Stimulated activated CD8-positive, alpha-beta memory T cell treated with anti-CD3 and anti-CD28 coated beads, Interleukin-12 subunit alpha, Interleukin-12 subunit beta, amount 100 ng/mL, for 24 hours (primary cell): ENCODE measurements around the gene KEAP1.
A peak's percentile ranks its signal among the peaks of the same experiment; 100 is the strongest.

Experiments used
- DNase-seq: peaks from one replicate; pipeline ENCODE4 v3.0.0-alpha.2; 2020; ENCODE audit errors: extremely low read depth

KEAP1 gene

DNA sequence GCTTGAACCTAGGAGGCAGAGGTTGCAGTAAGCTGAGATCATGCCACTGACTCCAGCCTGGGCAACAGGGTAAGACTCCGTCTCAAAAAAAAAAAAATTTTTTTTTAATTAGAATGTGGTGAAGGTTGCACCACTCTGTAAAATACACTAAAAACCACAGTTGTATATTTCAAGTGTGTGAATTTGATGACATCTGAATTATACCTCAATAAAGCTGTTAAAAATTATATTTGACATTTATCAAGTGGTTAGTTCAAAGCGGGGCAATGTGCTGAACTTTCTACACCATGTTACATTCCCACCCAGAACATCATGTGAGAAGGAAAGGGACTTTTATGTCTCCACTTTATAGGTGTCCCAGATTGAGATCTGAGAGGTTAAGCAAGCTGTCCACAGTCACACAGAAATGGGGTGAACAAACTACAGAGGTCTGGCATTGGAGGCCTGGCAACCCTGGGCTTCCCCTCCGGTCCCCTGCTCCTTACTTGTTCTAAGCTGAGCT, 20.0 kb upstream of the KEAP1 start:
- DNase-seq, result no peak

DNA sequence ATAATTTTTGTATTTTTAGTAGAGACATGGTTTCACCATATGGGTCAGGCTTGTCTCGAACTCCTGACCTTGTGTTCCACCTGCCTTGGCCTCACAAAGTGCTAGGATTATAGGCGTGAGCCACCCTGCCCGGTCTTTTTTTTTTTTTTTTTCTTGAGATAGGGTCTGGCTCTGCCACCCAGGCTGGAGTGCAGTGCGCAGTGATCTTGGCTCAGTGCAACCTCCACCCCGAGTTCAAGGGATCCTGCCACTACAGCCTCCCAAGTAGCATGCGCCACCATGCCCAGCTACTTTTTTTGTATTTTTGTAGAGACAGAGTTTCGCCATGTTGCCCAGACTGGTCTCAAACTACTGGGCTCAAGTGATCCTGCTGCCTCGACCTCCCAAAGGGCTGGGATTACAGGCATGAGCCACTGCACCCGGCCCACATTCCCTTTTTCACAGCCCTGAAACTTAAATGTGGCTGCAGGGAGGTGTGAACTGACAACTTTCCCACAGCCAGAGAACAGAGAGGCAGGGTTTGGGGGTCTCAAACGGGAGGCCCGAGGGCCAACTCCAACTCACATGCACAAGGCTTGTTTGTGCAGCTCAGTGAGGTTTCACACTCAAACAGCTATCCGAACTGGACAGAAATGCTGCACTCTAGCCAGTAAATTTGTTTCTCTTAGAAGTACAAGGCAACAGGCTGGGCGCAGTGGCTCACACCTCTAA, 18.5 kb upstream of the KEAP1 start:
- DNase-seq, result no peak

DNA sequence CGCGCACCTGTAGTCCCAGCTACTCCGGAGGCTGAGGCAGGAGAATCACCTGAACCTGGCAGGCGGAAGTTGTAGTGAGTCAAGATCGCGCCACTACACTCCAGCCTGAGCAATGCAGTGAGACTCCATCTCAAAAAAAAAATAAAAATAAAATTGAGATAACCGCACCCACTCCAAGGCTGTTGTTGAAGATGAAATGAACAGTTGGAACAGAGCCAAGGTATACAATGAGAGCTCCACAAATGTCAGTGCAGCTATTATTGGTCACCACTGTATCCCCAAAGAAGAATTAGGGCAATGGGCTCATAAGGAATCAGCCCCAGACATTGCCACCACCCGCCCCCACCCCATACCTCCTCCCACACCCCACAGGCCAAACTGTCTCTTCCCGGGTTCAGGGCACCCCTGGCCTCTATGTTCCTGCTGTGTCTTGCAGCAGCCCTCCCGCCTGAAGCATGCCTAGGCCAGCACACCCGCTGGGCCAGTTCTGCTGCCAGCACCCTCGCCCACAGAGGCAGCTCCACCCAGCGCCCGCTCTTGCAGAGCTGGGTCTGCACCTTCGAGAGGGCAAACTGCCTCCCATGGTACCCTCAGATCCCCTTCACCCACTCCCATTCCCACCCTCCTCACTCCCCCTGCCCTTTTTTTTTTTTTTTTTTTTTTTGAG, 17.6 kb upstream of the KEAP1 start:
- no peak for DNase-seq

DNA sequence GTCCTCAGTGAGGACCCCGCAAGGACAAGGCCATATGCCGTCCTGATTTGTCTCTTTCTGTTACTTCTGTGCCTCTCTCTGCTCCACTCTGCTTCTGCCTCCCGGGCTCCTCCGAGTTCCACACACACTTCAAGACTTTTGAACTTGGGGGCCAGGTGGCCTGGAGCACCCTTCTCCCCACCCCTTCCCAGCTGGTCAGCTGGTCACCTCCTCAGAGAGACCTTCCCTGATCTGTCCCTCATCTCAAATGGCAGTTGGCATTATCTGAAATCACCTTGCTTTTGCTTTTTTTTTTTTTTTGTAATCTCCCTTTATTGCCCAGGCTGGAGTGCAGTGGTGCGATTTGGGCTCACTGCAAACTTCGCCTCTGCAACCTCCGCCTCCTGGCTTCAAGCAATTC, 16.3 kb upstream of the KEAP1 start:
- DNase-seq, result no peak

DNA sequence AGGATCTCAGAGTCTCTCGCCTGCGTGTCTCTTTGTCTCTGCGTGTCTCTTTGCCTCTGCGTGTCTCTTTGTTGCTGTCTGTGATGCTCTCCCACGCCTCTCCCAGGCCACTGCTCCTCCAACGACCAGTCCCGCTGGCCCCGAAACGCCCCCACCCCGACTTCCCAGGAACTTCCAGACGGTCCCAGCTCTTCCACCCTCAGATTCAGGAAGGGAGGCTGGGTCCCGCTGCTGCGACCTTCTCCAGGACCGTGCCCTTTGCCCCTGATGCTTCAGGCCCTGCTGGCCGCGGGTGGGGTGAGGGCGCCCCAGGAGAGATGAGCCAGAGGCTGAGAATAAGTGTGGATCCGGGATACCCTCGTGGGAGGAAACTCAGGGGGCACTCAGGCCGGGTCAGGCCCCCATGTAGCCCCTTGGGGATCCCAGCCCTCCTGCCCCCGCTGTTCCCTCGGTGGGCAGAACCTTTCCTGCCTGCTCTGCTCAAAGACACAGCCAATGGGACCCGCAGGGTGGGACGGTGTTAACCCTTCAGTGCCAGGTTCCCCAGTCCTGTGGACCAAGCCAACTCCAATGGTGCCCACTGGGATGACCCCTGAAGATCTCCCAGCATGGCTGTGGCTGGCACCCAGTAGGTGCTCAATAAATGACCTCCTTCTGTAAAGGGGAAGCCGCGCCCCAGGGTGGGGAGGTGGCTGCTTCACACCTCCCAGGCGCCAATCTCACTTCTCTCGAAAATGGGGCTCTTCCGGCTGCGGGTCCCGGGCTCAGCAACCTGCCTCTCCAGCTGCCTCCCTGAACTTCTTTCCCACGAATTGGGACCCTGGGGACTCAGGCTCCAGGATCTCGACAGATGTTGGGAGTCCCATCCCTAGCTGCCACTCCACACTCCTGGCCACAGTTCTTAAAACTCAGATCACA, 15.5 kb upstream of the KEAP1 start:
- DNase-seq, result no peak

DNA sequence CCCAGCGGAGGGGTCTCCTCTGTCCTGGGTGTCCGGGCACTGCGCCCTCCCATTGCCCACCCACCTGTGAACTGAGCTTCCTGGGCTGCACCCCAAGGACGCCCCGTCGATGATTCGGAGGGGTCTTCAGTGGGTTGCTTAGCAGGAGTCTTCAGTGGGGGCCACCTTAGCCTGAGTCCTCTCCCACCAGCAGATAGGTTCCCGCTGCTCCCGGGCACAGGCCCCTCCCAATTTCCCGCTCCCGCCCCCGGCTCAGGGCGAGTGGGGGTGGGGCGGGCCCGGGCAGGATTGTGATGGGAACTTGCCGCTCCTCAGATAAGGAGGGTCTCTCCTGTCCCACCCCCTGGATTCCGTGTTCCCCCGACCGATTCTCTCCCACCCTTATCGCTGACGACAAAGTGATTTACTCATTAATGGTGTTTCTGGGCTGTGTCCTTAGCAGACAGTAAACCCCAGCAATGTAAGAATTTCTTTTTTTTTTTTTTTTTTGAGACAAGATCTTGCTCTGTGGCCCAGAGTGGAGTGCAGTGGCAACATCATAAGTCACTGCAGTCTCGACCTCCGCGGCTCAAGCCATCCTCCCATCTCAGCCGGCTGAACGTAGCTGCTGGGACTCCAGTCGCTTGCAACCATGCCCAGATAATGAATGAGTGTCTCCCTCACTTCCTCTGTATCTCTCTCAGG, 14.7 kb upstream of the KEAP1 start:
- no peak for DNase-seq

DNA sequence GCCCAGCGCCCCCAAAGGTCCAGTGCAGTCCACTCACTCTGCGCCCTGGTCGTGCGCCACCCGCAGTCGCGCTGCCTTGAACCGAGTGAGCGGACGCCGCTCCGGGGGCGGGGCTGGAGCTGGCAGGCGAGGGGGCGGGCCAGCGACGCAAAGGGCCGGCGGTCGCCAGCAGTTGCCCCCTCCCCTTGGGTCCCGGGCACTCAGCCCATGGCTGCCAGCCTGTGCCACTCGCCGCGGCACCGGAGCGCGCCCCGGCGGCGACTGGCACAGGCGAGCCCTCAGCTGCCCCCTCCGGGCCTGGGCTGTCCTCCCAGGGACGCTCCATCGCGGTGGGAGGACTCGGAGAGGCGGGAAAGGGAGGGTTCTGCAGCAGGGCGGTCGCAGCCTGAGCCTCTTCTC, 14.2 kb upstream of the KEAP1 start, which contains the start of gene S1PR5:
S1PR5 (minus strand) TSS at position 87 of the 399 bp plus-strand sequence. CDS start 2,436 bp downstream, outside the sequence.
- DNase-seq, result no peak

DNA sequence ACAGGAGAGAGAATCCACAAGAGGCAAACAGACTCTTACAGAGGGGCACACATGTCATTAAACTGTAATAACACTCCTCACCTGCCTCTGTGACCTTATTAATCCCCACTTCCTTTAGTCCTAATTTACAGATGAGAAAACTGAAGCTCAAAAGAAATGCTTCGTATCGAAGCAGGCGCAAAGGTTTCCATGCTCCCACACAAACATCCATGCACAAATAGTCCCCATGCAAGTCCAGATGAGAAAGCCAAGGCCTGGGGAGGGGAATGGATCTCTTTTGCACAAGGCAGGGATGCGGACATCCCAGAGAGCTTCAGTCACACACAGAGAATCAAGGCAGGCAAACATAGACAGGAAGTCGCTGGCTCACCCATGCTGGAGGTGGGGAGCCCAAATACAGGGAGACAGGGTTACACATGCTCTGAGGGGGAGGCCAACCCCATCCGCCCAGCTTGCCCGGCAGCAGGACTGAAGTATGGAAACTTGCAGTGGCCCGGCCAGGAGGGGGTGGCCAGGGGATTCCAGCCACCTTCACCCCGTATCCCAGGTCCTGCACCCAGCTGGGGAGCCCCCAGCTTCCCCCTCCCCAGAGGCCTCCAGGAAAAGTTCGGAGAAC, 13.6 kb upstream of the KEAP1 start:
- DNase-seq, result no peak

DNA sequence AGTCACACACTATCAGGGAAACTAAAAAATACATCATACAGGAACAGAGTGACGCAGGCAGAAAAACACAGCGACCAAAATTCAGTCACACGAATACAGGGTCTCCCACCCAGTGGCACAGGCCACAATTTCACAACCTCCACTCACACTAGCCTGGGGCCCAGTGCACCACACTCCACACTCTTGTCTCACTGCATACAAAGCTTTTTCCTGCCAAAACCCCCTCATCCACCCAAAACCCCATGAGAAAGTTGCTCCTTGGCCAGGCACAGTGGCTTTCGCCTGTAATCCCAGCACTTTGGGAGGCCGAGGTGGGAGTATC, 12.9 kb upstream of the KEAP1 start:
- DNase-seq, result no peak

DNA sequence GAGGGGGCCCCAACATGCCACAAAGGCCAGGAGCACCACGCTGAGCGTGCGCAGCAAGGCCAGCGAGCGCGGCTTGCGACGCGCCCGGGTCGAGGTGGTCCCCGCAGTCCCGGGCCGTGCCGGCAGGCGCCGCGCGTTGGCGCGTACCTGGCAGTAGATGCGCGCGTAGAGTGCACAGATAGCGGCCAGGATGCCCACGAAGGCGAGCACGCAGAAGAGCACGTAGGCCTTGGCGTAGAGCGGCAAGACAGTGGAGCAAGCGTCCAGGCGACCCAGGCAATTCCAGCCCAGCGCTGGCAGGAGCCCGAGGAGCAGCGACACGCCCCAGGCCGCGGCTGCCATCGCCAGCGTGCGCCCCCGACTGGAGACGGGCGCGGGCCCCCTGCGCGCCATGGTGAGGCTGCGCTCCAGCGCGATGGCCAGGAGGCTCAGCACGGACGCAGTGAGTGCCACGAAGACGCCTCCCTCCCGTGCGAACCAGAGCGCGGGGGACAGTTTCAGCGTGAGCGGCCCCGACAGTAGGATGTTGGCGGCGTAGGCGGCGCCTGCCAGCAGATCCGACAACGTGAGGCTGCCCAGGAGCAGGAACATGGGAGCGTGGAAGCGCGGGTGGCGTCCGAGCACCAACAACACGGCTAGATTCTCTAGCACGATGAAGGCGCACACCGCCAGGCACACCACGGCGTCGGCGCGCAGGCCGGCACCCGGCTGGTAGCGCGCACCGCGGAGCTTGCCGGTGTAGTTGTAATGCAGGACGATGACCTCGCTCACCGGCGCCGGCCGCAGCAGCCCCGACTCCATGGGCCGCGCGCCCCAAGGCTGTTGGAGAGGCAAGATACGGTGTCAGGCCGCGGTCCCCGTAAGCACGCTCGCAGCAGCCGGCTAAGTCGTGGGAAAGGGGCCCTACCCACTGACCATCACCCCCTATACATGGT, 11.3 kb upstream of the KEAP1 start:
- DNase-seq, result no peak

DNA sequence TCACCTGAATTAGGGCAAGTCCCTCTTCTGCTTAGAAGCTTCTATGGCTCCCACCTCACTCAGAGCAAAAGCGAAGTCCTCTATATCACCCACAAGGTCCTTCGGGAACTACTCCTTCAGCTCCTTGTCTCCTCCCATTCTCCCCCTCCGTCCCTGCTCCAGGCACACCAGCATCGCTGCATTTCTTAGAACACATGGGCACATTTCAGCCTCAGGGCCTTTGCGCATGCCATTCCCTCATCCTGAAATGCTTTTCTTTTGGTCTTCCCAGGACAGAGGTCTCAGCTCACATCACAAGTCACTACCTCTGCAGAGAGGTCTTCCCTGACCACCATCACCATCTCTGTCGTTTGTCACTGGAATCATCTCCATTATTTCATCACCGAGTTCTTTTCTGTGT, 10.1 kb upstream of the KEAP1 start:
- no peak for DNase-seq

DNA sequence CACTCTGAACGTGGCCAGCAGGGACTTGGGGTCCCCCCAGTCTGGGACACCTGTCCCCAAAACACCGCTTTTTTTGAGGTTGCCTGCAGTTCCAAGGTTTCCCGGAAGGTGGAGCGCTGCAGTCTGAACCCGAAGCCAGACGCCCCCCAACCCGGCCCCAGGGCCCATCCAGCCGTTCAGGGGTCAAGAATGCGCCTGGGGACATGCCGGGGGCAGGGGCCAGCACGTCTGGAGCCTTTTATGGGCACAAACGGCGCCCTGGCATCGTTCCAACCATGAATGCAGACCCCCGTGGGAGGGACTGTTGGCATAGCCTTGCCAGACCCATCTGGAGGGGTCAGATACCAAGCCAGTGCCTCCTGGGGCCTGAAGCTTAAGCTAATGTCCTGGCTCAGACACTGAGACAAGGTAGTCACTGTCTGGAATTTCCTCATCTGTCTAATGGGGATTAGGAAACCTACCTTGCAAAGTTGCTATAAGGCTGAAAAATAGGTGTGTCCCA, 7.2 kb upstream of the KEAP1 start:
- DNase-seq, result no peak

DNA sequence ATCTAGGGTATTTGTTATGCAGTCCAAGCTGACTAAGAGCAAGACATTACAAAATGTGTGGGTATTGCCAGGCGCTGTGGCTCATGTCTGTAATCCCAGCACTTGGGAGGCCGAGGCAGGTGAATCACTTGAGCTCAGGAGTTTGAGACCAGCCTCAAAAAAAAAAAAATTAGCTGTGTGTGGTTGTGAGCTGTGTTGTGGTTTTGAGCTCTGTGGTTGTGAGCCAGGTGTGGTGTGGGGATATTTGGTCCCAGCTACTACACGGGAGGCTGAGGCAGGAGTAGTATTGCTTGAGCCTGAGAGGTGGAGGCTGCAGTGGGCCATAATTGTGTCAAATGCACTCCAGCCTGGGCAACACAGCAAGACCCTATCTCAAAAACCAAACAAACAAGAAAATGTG, 5.6 kb upstream of the KEAP1 start:
- DNase-seq, result no peak

DNA sequence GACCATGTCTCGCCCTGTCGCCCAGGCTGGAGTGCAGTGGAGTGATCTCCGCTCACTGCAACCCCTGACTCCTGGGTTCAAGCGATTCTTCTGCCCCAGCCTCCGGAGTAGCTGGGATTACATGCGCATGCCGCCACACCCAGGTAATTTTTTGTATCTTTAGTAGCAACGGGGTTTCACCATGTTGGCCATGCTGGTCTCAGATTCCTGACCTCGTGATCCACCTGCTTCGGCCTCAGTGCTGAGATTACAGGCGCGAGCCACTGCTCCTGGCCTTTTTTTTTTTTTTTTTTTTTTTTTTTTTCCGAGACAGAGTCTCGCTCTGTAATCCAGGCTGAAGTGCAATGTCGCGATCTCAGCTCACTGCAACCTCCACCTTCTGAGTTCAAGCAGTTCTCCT, 4.9 kb upstream of the KEAP1 start:
- no peak for DNase-seq

DNA sequence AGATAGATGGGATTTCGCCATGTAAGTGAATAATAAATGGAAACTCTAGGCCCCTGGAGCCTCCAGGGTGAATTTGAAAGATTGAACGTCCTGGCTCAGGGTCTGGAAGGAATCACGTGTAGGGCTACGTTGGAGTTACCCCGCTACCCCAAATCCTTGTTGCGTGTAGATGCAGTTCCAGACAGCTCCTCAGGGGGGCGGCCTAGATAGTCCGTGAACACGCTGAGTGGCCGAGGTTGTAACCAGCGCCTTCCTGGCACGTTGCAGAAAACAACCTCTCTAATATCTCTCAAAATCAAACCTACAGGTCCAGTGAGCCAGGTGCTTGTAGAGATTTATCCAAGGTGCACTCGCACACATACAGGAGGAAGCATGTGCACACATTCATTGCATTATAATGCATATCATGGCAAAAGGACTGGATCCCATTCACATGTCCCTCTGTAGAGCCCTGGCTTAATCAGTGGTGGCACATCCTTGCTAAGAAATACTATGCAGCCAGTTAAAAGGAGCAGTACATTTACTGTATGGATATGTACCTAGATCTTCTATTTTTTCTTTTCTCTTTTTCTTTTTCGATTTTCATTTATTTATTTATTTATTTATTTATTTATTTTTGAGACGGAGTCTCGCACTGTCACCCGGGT, 2.5 kb upstream of the KEAP1 start:
- no peak for DNase-seq

DNA sequence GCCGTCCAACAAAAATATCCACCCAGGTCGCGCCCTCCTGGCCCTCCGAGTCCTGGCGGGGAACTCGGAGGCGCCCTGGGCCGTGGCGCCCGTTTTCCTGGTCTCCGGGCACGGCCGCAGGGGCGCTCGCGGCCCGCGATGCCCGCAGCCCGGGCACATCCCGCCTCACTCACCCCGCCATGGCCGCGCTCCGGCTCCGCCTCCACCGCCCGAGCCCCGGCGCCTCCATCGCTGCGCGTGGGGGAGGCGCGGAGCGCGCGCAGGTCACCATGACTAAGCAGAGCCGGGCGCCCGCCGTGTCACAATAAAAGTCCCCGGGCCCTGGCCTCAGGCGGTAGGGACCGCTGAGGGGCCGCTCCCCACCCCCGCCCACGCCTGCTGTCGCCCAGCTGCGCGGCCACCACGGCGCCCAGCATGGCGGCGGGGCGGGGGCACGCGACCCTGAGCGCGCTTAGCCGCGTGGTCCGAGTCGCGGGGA, 593 bp downstream of the KEAP1 start:
- peak; percentile 75 for DNase-seq

DNA sequence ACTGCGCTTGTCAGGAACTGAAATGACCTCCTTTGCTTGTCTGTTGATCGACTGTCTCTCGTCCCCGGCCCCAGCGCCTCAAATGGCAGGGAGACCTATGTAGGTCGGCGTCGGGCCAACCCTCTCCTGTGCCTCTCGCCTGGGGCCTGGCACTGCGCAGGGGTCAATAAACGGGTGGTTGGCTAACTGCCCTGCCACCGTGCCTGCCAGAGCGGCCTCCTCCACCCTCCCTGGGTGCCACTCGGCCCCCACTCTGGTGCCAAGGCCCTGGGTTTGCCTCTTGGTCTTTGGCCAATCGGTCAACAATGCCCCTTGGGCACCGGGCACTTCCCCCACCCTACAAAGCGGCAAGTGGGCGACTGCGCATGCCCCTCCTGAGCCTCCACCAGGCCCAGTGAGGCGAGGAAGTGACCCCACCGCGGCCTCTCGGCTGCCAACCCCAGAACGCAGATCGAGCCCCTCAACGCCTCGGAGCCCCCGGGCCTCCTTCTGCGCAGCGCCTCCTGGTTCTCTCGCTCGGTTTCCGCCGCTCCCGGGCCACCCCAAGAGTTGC, 1.1 kb downstream of the KEAP1 start:
- DNase-seq, result no peak

DNA sequence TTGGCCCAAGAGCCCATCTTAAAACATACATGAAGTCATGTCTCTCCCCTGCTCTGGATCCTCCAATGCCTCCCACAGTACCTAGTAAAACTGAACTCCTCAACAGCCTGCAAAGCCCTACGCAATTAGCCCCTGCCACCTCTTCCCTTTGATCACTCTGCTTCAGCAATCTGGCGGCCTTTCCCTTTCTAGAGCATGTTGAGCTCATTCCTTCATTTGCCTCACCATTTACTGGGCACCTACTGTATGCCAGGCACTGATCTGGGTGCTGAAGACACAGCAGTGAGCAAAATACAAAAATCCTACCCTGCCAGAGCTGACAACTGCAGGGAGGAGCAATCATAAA, 2.9 kb downstream of the KEAP1 start:
- DNase-seq, result no peak

DNA sequence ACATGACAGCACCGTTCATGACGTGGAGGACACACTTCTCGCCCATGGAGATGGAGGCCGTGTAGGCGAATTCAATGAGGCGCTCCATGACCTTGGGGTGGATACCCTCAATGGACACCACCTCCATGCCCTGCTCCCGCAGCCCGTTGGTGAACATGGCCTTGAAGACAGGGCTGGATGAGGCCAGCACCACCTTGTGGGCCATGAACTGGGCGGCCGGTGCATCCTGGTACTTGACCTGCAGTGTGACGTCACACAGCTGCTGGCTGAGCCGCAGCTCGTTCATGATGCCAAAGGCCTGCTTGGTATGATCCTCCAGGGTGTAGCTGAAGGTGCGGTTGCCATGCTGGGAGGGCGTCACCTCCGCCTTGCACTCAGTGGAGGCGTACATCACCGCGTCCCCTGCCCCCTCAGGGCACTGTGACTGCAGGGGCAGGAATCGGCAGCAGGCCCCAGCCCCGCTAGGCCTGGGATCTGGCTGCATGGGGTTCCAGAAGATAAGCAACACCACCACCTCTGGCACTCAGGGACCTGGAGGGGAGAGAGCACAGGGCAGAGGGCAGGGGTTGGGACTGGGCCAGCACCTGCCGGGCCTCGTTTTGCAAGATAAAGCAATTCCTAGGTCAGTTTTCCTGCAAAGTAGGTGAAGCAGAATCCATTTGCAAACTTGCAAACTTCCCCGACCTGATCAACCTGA, 3.5 kb downstream of the KEAP1 start:
- no peak for DNase-seq
